ENCODE results near the gene SIPA1L3.

SIPA1L3 gene

GRCh38 chr19:38030686-38031422 lies 123.8 kb downstream of the SIPA1L3 start:
- H3K27ac ChIP-seq = no peak overlapping the region
- TF ChIP-seq CTCF (conservative IDR thresholded peaks at IDR 0.05) (no peak), ZFX (IDR thresholded peaks at IDR 0.05) (no peak)

- no peak for TF ChIP-seq CTCF (conservative IDR thresholded peaks at IDR 0.05)
- no peak for TF ChIP-seq ZFX (IDR thresholded peaks at IDR 0.05)
These were observed 124.4 kb downstream of the SIPA1L3 start for GRCh38 chr19:38031423-38031770.

GRCh38 chr19:38032151-38032550 lies 125.1 kb downstream of the SIPA1L3 start:
- H3K27ac ChIP-seq = no peak overlapping the region
- TF ChIP-seq CTCF (conservative IDR thresholded peaks at IDR 0.05) (no peak), ZFX (IDR thresholded peaks at IDR 0.05) (no peak)

More at GRCh38 chr19:38031423-38031770, 124.4 kb downstream of the SIPA1L3 start:
- no peak overlapping the region for H3K27ac ChIP-seq

- no peak overlapping the region for H3K27ac ChIP-seq
These were observed 125.9 kb downstream of the SIPA1L3 start for GRCh38 chr19:38032951-38033350.

GRCh38 chr19:38033658-38034491 lies 126.9 kb downstream of the SIPA1L3 start:
- H3K27ac ChIP-seq = no peak overlapping the region
- TF ChIP-seq CTCF (conservative IDR thresholded peaks at IDR 0.05) (no peak), ZFX (IDR thresholded peaks at IDR 0.05) (no peak)

More at GRCh38 chr19:38032951-38033350, 125.9 kb downstream of the SIPA1L3 start:
- TF ChIP-seq CTCF (conservative IDR thresholded peaks at IDR 0.05) = no peak
- TF ChIP-seq ZFX (IDR thresholded peaks at IDR 0.05) = no peak

GRCh38 chr19:38034492-38034860 lies 127.5 kb downstream of the SIPA1L3 start:
- H3K27ac ChIP-seq = no peak overlapping the region
- TF ChIP-seq CTCF (conservative IDR thresholded peaks at IDR 0.05) (no peak), ZFX (IDR thresholded peaks at IDR 0.05) (no peak)

Measured in C4-2B (cell line).